A549 (cell line): ENCODE results near the gene KSR2.

Experiments used
- CHD4 ChIP-seq: fragments of 200-600 bp; sonication (generic); IDR thresholded peaks from 2 replicates; pipeline ENCODE4 v1.6.1; 2016; ENCODE audit warnings: antibody characterized with exemption, mild to moderate bottlenecking, borderline replicate concordance
- CTCF ChIP-seq: fragments of >200 bp; sonication (Bioruptor Twin); formaldehyde crosslinking; IDR thresholded peaks from 3 replicates; pipeline ENCODE4 v1.5.1; 2016
- EP300 ChIP-seq, 2 experiments: fragments of >200 bp; sonication (Bioruptor Twin); formaldehyde crosslinking; IDR thresholded peaks; 2 replicates in 1 of 2; 3 replicates in 1 of 2; pipeline ENCODE4 v1.6.1; 2016 to 2017
- KDM1A ChIP-seq: fragments of 200-600 bp; sonication (generic); IDR thresholded peaks from 2 replicates; pipeline ENCODE4 v1.6.1; 2016; ENCODE audit warnings: low read depth, mild to moderate bottlenecking
- MAFK ChIP-seq: fragments of 450-650 bp; IDR thresholded peaks from 2 replicates; pipeline ENCODE4 v1.6.1; 2014; ENCODE audit not compliant: partially characterized antibody
- NFE2L2 ChIP-seq: fragments of 150-350 bp; conservative IDR thresholded peaks from 2 replicates; pipeline ENCODE4 v1.6.1; 2014; ENCODE audit warnings: low read length
- POLR2A ChIP-seq: IDR thresholded peaks from 2 replicates; pipeline ENCODE4 v1.6.1; 2012; ENCODE audit warnings: mild to moderate bottlenecking, low read length
- RARB ChIP-seq: fragments of 250-450 bp; sonication (Bioruptor Pico); IDR thresholded peaks from 2 replicates; pipeline ENCODE4 v1.8.0; 2021; ENCODE audit warnings: mild to moderate bottlenecking, moderate library complexity

GRCh38 chr12:117761528-117762100 lies 207.2 kb downstream of the KSR2 start:
- TF ChIP-seq POLR2A (no peak), CTCF (no peak), RARB (CRISPR knock-in tag) (no peak), CHD4 (no peak), MAFK (no peak), KDM1A (no peak), EP300 (IDR thresholded peaks at IDR 0.05) (no peak), NFE2L2 (no peak)
